Kidney tubule cell (primary cell): Measurements from ENCODE around the gene BRSK2.
"Not testable (repeated sequence)": the region's sequence is repeated elsewhere in the genome, so short reads cannot be mapped to it uniquely, and the experiment has no call there.

Source experiments
- DNase-seq: peaks from one replicate; pipeline ENCODE4 v3.0.0-alpha.2; 2018; ENCODE audit warnings: low spot score

Gene BRSK2

GRCh38 chr11:1354125-1354938 is 35.4 kb upstream of the BRSK2 start:
- no peak for DNase-seq

GRCh38 chr11:1356007-1356435 is 33.7 kb upstream of the BRSK2 start:
- DNase-seq = no peak

- no peak for DNase-seq
Measured at GRCh38 chr11:1356478-1356960, 33.2 kb upstream of the BRSK2 start.

GRCh38 chr11:1358286-1358685 is 31.4 kb upstream of the BRSK2 start:
- no peak for DNase-seq

GRCh38 chr11:1358931-1359330 is 30.8 kb upstream of the BRSK2 start:
- not testable (repeated sequence) for DNase-seq

- no peak for DNase-seq
Measured at GRCh38 chr11:1359556-1359955, 30.2 kb upstream of the BRSK2 start.

GRCh38 chr11:1360181-1360834 is 29.4 kb upstream of the BRSK2 start:
- no peak for DNase-seq

- no peak for DNase-seq
Measured at GRCh38 chr11:1360835-1361357, 28.8 kb upstream of the BRSK2 start.

- DNase-seq = no peak
Measured at GRCh38 chr11:1361882-1362281, 27.9 kb upstream of the BRSK2 start.

- no peak for DNase-seq
Measured at GRCh38 chr11:1367721-1368120, 22.0 kb upstream of the BRSK2 start.

- DNase-seq = no peak
Measured at GRCh38 chr11:1368216-1368615, 21.5 kb upstream of the BRSK2 start.

- no peak for DNase-seq
Measured at GRCh38 chr11:1368966-1369365, 20.8 kb upstream of the BRSK2 start.

- DNase-seq = no peak
Measured at GRCh38 chr11:1369371-1370005, 20.2 kb upstream of the BRSK2 start.

GRCh38 chr11:1370186-1371025 is 19.3 kb upstream of the BRSK2 start:
- no peak for DNase-seq

- no peak for DNase-seq
Measured at GRCh38 chr11:1371026-1371325, 18.8 kb upstream of the BRSK2 start.

- no peak for DNase-seq
Measured at GRCh38 chr11:1371377-1371776, 18.4 kb upstream of the BRSK2 start.

- DNase-seq = no peak
Measured at GRCh38 chr11:1371836-1372465, 17.8 kb upstream of the BRSK2 start.

- no peak for DNase-seq
Measured at GRCh38 chr11:1372660-1373059, 17.1 kb upstream of the BRSK2 start.

- DNase-seq = no peak
Measured at GRCh38 chr11:1373536-1374214, 16.1 kb upstream of the BRSK2 start.

- DNase-seq = no peak
Measured at GRCh38 chr11:1375161-1375954, 14.4 kb upstream of the BRSK2 start.
